ENCODE results near the gene RILP.

RILP gene

DNA sequence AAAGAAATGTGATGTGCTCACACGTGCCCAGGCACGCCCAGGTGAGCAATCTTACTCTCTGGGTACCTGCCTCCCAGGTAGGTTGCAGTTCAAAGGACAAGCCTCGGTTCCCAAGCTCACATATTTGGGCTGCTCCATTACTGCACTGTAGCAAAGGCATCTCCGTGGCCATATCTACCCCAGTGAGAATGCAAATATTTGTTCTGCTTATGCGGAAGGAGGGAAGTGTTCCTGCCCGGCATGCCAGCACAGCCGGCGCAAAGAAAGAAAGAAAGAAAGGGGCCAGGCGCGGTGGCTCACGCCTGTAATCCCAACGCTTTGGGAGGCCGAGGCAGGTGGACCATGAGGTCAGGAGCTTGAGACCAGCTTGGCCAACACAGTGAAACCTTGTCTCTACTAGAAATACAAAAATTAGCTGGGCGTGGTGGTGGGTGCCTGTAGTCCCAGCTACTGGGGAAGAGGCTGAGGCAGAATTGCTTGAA lies 51.8 kb downstream of the RILP start:
- no peak for DNase-seq
